GM18507 (cell line): ENCODE measurements around the gene BRINP2.

Experiments used
- DNase-seq: peaks from one replicate; pipeline ENCODE4 v3.0.0; 2011; ENCODE audit warnings: low read depth; ENCODE audit not compliant: insufficient read length; ENCODE audit errors: extremely low spot score
- FAIRE-seq: peaks from 2 replicates; lab custom pipeline; 2011; peaks lifted over from hg19 to GRCh38; lab: Jason Lieb, UNC

The BRINP2 gene

DNA sequence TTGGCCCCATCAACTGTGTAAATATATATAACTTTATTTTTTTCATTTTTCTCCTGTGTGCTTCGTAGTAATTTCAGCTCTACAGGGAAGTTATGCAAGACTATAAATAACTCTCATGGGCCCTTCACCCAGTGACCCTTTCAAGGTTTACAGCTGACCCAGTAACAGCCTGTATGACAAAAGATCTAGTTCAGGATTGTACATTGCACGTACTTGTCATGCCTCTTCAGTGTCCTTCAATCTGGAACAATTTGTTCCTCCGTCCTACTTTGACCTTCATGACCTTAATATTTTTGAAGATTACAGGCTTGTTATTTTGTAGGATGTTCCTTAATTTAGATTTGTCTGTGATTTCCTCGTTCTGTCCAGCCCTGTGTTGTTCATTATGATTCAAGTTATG is 40.5 kb downstream of the BRINP2 start:
- FAIRE-seq (no peak), DNase-seq (no peak)

DNA sequence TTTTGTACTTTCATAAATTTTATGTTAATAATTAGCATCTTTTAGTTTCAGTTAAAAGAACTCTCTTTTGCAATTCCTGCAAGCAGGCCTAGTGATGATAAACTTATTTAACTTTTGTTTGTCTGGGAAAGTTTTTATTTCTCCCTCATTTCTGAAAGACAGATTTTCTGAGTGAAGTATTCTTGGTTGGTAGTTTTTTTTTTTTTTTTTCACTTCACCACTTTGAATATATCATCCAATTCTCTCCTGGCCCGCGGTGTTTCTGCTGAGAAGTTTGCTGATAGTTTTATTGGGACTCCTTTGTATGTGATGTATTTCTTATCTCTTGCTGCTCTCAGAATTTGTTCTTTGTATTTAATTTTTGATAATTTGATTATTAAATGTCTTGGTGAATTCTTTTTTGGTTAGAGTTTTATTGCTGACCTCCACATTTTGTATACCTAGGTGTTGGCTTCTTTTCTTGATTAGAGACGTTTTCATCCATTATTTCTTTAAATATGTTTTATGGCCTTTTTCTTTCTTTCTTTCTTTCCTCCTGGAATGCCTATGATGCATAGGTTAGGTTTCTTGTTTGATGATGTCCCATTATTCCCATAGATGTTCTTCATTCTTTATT is 45.9 kb downstream of the BRINP2 start:
- FAIRE-seq (no peak), DNase-seq (no peak)

DNA sequence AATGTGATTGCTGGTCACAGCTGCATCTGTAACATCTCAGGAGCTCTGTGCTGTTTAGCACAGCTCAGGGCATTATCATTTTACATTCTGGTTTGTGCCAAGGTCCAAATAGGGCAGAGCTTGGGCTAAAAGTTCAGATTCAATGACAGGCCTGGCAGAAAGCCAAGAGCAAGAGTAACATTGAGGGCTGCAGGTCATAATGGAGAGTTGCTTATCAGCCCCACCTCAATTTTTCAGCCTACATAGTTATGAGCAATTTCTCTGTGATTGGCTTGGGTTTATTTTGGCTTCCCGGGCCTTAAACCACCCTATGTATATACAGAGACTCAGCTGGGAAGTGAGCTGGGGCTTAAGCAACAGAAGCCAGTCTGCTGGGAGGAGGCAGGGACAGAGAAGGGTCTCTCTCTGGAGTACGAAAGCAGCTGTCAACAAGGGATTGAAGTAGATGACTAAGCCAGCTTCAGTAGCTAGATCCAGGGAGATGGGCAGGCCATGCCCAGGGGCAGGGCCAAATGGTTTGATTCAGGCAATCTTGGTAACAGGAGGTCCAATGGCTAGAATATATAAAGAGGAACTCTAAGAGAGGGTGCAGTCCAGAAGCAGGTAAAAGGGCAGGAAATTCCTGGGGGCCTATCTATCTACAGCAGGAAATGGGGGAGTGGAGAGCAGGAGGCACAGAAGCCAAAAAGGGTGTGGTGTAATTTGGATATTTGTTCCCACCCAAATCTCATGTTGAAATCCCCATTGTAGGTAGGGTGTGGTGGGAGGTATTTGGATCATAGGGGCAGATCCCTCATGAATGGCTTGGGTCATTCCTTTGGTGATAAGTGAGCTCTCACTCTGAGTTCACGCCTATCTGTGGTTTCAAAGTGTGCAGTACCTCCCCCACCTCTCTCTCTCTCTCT is 49.0 kb downstream of the BRINP2 start:
- DNase-seq: no peak
- no peak for FAIRE-seq

DNA sequence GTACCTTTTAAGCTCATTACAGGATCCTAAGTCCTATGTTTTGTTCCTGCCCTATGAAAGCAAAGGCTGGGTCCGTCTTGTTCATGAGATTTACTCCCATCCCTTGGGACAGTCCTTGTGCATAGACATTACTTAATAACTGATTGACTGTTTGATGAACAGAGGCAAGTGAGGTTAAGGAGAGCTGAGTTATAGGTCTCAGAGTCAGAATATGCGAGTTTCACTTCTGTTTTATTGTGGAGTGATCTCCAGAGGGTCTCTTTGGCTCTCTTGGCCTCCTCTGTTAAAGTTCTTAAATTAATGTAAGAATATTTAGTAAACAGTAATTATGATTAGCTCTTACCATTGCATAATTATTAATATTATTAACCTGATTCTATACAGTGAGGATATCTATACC is 52.6 kb downstream of the BRINP2 start:
- DNase-seq (no peak), FAIRE-seq (no peak)

DNA sequence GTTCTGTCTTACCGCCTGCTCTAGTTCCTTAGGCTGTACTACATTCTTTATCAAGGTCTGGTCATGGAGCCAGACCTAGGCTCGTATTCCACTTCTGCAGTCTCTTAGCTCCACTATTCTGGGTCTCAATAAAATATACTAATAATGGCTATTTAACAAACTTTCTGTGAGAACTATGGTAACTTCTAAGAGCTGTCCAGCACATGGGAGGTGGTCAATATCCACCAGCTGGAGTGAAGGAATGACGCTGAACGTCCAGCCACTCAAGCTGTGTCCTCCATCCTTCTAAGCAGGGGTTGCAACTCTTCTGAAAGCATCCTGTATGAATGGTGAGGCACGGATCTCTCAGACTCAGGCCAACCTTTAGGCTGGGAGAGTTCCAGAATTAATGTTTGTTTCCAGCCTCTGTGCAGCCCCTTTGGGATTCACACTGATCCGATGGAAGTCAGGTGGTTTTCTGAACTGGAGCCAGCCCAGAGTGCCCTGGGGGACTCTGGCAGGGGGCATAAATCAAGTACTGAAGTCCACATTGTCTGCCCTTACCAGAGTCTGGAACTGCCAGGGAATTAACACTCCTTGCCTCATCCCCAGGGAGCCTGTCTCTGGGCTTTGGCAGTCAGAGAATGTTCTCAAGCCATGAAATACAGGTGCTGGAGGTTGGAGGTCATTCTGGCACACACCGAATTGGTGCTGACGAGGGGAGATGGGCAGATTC is 57.4 kb downstream of the BRINP2 start:
- DNase-seq (no peak), FAIRE-seq (no peak)

DNA sequence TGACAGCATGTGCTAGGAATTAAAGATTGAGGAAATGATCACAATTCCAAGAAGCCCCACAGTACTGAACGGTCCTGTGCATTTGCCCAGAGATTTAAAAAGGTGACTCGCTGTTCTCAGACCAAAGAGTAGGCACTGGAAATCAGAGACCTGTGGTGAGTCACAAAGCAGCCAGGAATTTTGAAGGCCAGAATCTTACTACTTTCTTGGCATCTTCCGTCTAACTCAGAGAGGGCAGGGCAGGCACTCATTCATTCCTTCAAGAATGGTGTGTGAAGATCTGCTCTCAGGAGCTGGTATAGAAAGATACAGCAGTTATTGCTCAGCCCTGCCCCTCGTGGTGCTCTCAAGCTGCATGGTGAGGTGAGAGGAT is 57.9 kb downstream of the BRINP2 start:
- DNase-seq (no peak), FAIRE-seq (no peak)

DNA sequence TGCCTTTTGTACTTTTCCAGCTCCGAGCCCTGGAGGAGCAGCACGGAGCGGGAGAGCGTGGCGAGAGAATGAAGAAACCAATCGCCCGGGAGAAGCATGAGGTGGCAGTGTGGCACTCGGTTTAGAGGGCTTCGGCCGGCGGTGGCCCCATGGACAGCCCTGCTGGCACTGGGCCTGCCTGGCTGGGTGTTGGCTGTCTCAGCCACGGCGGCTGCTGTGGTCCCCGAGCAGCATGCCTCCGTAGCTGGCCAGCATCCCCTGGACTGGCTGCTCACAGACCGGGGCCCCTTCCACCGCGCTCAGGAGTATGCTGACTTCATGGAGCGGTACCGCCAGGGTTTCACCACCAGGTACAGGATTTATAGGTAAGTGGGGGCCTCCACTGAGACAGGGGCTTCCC is 59.0 kb downstream of the BRINP2 start:
- FAIRE-seq: no peak
- DNase-seq: no peak

DNA sequence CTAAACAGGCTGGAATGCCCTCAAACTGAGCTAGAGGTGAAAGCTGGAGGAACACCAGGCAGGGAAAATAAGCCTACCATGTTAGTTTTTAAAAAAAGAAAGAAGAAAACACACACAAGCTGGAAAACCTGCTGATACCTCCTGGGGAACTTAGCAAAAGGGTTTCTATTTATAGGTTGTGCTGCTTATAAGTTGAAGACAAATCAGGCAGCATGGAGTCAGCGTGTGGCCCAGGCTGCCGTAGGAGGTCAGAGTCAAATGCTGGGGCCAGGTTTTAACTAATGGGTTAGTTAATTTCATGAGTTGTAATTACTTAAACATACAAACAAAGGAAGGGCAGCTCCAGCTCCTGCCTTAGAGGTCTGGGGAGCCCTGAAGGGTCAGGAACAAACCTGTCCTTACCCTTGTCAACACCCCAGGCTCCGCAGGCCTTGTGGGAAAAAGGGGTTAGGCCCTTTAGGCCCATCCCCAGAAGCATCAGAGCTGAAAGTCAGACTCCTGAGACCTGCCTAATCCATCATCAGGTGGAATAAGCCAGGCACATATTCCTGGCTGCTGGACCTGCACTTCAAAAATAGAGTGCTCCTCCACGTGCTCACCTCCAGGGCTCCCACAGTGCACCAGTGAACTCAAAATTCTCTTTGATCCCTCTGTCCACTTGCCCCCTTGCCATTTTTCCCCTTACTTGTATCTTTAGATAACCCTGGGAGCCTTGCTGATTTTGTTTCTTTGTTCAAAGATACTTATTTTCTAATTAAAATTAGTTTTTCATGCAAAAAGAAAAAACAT is 59.7 kb downstream of the BRINP2 start:
- DNase-seq (no peak), FAIRE-seq (no peak)

DNA sequence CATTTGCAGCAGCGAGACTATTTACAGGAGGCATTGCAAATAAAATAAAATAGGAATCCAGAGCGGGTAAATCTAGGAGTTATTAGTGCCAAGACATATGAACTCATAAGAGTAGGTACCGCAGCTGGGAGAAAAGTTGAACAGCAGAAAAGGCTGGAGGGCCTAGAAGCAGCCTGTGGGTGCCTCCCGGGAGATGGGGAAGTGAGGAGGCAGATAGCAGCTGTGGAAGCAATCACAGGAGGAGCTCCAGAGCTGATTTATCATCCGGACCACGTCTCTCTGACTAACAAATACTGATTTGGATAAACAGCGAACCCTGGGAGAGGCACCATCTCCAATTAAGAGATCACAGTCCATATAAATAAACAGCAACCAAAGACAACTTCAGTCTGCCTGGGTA is 64.6 kb downstream of the BRINP2 start:
- DNase-seq: no peak
- FAIRE-seq: no peak

DNA sequence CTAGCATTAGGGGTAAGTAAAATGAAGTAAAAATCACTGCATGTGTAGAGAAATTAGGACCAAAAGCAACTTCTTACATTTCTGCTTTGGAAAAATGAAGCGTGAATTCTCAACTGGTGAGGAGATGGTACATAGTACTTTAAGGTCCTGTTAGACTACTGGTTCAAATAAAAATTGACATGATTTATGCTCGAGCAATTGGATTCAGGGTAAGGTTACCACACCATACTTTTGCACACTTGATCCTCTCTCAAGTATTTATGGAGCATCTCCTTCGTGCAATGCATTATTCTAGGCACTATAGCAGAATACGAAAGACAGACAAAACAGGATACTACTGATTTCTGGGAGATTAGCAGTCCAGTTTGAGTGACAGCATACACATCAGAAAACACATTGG is 66.2 kb downstream of the BRINP2 start:
- DNase-seq (no peak), FAIRE-seq (no peak)

DNA sequence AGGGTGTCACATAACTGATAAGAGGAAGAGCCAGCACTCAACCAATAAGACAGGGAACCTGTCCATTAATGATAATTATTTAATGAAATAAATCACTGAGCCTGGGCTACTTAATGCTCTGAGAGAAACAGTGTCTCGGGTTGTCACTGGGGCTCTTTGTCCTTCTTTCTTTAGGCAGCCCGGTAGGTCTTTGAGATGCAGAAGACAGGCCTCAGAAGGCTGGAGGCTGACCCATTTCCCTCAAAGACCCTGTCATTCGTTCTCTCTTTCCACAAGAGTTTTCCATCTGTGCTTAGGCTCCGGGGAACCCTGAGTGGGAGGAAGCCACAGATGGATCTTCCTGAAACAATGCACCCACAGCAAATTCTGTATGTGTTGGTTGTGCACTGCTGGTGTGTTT is 68.2 kb downstream of the BRINP2 start:
- DNase-seq (no peak), FAIRE-seq (no peak)

DNA sequence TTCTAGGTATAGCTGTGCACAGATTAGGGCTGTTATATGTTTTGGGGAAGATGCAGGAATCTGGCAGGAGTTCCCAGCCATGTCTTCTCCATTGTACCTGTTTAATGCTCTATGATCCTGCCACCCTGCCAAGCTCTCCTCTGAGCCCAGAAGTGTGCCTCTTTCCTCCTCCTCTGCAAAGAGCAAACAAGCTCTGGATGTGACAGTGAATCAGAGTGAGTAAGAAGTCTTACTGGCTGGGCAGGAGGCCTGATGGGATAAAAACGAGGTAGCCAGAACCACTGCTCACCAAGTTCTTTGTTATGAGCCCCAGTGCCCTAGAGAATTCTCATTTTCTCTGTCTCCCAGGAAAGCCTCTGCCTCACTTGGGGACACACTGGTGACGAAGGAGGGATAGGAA is 69.0 kb downstream of the BRINP2 start:
- FAIRE-seq: no peak
- DNase-seq: no peak

DNA sequence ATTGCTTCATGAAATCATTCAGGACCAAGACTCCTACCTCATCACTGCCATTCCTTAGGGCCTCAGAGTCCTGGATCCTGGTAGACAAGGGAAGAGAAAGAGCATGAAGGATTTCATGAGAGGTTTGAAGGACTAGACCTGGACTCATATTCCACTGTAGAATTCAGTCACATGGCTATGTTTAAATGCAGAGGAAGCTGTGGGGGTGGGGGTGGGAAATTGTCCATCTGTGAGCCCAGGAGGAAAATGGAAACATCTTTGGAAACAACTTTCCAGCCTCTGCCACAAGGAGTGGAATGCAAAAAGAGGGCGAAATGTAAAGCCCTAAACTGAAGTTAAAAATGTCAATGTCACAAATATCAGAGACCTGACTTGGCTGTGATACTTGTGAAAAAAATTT is 73.0 kb downstream of the BRINP2 start:
- no peak for FAIRE-seq
- DNase-seq: no peak

DNA sequence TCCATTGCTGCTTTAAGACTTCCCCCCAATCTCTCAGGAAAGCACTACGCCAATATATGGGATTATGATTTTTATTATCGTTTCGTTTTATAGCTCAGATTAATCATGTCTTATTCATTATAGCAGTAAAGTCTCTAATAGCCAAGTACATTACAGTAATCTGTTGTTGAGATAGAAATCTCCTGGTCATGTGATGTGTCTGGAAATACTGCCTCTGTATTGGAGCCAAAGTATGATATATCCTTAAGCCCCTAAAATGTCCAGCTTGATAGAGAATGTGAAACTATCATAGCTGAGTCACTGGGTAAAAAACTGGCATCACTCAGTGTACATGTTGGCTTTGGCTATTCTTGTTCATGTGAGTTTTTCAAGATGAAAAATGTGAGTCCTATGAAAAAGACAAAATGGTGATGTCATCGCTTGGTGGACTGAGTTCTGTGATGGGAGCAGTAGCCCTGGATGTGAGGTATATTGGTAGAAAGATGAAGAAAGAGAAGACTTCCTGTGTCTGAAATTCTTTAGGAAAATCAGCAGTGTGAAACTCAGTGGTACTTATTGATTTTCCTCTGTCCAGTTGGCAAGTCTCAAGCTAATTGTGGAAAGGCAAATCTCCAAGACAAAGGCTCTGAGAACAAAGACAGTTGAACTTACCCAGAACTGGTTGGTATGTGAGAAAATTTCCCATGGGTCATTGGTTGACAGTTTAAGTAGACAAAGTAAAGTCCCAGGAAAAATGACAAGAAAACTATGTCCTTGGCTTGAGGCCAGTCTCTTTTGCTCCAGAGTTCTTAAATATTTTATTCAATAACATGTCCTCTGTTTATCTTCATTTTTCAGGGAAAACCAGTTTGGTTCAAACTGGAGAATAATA is 76.2 kb downstream of the BRINP2 start:
- no peak for FAIRE-seq
- DNase-seq: no peak

DNA sequence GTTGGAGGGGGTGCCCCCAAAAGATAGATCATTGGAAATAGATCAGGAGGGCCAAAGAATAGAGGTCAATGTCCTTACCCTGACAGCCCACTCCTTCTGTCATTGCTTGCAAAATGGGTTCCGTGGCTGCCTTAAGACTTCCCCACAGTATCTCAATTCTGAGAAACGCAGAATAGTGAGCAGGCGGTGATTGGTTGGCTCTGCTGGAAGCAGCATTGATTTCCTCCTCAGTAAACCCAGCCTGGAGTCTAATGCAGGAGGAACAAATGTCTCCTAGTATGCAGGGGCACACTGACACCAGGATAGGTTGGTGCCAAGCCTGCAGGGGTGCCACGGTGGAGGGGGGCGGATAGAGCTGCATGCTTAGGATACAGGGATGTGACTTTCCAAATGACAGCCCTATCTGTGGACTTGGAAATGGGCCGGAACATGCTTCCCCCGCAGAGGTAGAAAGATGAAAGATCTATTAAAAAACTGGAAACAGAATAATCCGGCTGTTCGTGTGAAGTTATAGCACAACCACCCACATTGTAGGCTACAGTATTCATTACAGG is 76.9 kb downstream of the BRINP2 start:
- FAIRE-seq (no peak), DNase-seq (no peak)

DNA sequence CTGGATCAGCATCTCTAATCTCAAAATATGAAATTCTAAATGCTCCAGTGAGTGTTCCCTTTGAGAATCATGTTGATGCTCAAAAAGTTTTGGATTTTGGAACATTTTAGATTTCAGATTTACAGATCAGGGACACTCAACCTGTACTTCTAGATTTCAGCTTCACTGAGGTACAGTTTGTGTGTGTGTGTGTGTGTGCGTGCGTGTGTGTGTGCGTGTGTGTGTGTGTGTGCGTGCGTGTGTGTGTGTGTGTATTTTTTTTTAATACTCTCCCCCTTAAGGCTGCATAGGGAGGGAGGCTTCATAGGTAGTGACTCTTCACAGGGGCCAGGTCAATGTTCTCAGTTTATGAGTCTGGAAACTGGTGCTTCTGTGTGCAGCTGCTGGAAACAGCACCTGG is 77.5 kb downstream of the BRINP2 start:
- no peak for FAIRE-seq
- no peak for DNase-seq

DNA sequence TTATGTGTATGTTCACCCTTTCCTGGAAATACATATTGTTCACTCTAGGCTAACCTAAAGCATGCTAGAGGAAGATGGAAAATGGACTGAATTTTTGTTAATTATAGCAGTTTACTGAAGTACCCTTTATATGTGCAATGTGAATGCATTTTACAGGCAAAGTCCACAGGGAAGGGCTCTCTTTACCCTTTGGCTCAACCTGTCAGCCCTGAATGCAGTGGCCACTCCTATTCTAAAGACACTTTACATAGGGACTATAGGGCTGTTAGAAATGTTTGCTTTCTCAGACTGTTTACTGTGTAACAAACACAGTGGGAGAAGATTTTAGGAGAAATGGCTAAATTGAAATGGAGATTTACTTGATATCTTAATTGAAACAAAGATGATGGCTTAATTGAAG is 78.5 kb downstream of the BRINP2 start:
- DNase-seq (no peak), FAIRE-seq (no peak)

DNA sequence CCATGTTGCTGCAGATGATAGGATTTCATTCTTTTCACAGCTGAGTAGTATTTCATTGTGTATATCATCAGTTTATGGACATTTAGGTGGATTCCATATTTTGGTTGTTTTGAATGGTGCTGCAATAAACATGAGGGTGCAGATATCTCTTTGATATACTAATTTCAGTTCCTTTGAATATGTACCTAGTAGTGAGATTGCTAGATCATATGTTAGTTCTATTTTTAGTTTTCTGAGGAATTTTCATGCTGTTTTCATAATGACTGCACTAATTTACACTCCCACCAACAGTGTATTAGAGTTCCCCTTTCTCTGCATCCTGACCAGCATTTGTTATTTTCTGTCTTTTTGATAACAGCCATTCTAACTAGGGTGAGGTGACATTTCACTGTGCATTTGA is 82.1 kb downstream of the BRINP2 start:
- FAIRE-seq (no peak), DNase-seq (no peak)

DNA sequence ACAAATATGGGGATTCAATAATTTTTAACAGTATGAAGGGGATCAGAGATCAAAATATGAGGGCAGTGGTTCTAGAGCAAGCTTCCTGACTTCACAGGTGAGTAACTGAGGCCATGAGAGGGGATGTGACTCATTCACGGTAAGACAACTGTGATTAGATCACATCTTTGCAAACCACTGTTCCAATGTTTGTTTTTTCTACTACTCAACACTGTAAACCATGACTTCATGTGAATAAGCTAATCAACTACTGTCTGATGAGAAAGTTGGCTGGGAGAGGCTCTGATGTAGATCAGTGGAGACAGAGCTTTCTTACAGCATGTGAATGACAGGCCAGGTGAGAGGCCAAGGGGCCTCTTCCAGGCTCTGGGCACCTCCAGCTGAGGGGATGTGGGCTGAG is 84.7 kb downstream of the BRINP2 start:
- DNase-seq: no peak

More for the DNA sequence above, 84.7 kb downstream of the BRINP2 start:
- FAIRE-seq: no peak
